ENCODE results near the gene ANKRD36C.
"Not testable (repeated sequence)": the region's sequence is repeated elsewhere in the genome, so short reads cannot be mapped to it uniquely, and the experiment has no call there.

Gene ANKRD36C

GRCh38 chr2:95991351-95992094 is at the start of gene ANKRD36C:
Gene ANKRD36C, minus strand, starts transcription at chr2:95991824. Its CDS starts 116 bp downstream, at chr2:95991708.
- not testable (repeated sequence) for DNase-seq

DNA sequence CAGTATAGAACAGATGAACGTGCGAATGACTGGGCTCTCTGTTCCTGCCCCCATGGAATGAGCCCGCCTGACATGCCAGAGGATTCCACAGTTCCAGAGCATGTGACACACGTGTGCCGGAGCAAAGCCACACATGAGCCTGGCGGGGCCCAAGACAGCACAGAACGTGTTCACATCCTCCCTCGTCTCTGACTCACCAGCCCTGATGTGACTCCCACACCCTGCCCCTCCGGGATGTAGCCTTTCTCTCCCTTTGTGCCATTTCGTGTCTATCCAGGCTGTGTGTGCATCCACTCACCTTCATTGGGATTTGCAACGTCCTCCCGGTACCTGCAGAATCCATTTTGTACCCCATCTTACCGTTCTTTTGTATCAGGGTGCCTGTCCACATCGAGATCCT is 43.9 kb upstream of the ANKRD36C start:
- DNase-seq = not testable (repeated sequence)

DNA sequence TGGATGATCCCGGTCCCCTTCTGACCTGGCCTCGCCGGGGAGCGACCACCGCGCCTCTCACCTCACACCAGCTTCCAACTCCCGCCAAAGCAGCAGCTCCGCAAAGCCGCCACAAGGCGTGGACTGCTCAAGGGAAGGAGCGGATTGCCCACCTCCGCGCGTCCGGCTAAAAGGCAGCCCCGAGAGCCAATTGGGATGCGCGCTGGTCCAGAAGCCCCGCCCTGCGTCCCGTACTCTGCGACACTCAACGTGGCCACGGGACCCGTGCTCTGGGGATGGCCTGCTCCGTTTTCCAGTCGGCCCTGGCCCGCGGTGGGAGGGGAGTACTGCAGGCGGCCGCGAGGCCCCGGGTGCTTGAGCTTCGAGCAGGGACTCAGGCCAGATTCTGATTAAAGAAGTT is 43.2 kb upstream of the ANKRD36C start, which contains the start of gene GPAT2:
Gene GPAT2, minus strand, starts transcription at position 125 of the 400 bp plus-strand sequence. CDS start 2,557 bp downstream, outside the sequence.
- DNase-seq = not testable (repeated sequence)

DNA sequence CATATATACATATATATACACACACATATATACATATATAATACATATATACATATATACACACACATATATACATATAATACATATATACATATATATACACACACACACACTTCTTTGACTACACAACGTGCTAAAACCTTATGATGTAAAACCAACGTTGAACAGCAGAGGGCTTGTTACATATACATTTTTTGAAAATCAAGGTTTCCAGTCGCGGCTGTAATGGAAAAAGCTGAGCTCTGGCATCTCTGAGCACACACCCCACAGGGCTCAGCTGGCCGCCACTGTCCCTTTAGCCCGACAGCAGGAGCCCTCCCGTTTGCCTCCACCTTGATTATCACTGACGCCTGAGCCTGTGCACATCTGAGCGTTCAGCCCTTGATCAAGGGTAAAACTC is 42.4 kb upstream of the ANKRD36C start:
- not testable (repeated sequence) for DNase-seq

DNA sequence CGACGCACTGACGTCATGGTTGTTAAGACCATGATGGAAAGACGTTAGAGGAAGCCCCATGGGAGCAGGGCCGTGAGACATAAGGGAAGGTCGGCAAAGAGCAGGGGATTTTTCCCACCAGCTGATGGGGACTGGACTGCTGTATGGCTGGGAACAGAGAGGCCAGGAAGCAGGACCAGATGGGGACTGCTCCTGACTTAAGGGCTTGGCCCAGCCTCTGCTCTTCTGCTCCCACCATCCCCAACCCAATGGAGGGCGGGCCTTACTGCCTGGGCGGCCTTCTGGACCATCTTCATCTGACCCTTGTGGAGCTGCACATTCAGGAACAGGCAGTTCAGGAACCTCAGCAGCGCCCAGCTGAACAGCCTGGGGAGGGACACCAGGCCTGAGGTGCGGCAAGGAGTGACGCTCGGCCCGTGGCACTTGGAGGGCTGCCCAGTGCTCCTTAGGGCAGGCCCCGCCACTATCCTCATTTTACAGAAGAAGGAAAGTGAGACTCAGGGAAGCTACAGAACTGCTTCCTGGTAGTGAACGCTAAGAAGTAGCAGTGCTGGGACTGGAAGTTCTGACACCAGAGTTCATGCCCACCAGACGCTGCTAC is 36.2 kb upstream of the ANKRD36C start:
- DNase-seq = not testable (repeated sequence)

DNA sequence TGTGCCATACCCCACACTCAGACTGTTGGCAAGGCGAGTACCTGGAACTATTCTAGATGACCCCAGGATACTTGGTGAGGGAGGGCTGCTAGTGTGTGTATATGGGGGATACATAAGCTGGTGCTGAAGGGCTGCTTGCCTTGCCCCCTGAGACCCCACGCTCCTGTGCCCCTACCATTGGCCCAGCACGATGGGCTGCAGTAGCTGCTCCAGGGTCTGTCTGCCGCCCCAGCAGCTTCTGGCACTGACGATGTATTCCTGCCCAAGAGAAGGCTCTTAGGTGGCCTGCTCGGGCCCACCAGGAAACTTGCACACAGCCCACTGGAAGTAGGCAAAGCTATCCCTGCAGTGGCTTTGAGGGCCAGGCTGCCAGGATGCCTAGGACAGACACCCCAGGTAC is 34.1 kb upstream of the ANKRD36C start:
- DNase-seq = not testable (repeated sequence)

DNA sequence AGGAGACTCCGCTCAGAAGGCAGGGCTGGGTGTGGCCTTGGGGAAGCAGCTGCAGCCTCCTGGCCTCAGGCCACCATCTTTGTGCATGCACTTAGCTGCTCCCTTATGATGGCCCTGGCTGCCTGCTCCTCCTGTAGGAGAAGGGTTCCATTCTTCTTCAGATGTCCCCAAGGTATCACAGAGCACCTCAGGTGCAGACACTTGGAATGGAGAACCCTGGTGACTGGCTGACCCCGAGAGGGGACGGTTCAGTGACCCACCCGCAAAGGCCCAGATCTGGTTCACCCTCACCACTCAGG is 33.5 kb upstream of the ANKRD36C start:
- DNase-seq = no peak

GRCh38 chr2:96024336-96025193 is 32.9 kb upstream of the ANKRD36C start:
- DNase-seq = no peak

- DNase-seq = not testable (repeated sequence)
Observed at GRCh38 chr2:96023701-96024100, 32.1 kb upstream of the ANKRD36C start.

DNA sequence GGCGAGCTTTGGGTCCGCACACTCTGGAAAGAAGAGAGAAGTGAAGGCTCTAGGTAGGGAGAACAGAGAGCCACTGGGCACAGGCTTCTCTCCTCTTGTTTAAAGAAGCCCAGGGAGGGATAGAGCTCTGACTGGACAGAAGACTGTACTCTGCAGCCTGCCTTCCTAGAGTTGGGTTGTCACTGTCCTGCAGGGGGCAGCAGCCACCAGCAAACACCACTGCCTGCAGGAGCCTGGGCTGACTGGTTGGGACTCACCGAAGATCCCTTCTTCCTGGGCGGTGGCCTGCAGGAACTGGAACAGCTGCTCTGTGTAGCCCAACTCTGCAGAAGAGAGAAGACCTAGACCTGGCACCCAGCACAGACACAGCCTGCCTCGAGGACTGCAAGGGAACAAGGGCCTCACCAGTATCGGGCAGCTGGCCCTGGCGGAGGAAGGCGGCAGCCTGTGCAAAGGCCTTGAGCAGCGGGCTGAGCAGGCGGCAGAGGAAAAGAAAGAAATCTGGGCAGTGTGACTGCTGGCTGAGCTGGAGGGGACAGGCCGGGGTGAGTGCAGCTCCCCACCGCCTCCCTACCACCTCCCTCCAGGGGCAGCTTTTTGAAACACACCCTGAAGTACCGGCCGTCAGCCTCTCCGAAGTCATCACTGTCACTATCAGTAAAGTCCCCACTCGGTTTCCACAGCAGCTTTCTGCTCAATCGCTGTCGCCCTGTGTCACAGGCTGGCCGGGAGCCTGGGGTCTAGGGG is 31.2 kb upstream of the ANKRD36C start:
- DNase-seq = not testable (repeated sequence)

GRCh38 chr2:96022126-96022525 is 30.5 kb upstream of the ANKRD36C start:
- not testable (repeated sequence) for DNase-seq

GRCh38 chr2:96021142-96021541 is 29.5 kb upstream of the ANKRD36C start:
- not testable (repeated sequence) for DNase-seq

DNA sequence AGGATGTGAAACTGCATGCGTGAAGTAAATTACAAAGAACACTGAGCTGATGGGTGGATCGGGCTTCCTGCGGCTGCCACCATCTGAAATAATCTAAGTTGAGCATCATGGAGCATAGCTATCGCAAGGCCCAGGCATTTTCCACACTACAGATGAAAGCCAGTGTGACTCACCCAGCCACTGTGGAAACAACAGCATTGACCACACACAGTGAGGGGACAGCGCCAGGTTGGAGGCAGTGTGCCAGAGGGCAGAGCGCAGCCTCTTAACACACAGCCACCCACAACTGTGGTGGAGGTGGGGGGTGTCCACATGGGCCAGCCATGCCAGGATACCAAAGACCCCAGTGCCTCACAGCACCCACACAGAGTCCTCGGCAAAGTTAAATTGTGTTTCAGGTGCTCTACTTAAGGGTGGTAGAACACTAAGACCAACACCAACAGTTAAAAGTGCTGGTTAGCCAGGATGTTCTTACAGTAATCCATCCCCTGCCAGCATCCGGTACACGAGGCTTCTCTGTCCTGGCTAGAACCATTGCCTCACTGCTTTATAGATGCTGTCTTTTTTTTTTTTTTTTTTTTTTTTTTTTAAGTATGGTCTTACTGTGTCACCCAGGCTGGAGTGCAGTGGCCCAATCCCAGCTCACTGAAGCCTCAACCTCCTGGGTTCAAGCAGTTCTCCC is 28.4 kb upstream of the ANKRD36C start:
- not testable (repeated sequence) for DNase-seq

GRCh38 chr2:96016321-96016720 is 24.7 kb upstream of the ANKRD36C start:
- DNase-seq = not testable (repeated sequence)

DNA sequence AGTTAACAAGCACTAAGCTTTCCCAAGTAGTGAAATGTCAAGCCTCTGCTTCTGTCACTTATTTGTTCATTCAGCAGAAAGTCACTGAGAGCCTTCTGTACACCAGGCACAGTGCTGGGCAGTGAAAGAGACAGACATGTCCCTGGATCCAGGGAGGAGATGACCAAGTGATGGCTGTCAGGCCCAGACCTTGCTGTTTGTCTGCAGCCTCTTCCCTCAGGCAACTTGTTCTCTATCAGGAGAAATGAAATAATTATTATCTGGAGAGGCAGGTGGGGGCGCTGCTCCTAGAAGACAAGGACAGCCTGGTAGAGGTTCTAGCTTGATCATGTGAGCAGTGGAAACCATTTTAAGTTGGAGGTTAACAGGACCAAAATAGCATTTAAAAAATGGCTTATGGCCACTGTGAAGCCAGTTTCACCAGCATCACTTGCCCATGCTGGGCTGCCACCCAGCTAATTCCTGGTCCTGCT is 21.2 kb upstream of the ANKRD36C start:
- not testable (repeated sequence) for DNase-seq

GRCh38 chr2:96012086-96012791 is 20.6 kb upstream of the ANKRD36C start:
- DNase-seq = not testable (repeated sequence)

GRCh38 chr2:96011129-96011455 is 19.5 kb upstream of the ANKRD36C start:
- not testable (repeated sequence) for DNase-seq

DNA sequence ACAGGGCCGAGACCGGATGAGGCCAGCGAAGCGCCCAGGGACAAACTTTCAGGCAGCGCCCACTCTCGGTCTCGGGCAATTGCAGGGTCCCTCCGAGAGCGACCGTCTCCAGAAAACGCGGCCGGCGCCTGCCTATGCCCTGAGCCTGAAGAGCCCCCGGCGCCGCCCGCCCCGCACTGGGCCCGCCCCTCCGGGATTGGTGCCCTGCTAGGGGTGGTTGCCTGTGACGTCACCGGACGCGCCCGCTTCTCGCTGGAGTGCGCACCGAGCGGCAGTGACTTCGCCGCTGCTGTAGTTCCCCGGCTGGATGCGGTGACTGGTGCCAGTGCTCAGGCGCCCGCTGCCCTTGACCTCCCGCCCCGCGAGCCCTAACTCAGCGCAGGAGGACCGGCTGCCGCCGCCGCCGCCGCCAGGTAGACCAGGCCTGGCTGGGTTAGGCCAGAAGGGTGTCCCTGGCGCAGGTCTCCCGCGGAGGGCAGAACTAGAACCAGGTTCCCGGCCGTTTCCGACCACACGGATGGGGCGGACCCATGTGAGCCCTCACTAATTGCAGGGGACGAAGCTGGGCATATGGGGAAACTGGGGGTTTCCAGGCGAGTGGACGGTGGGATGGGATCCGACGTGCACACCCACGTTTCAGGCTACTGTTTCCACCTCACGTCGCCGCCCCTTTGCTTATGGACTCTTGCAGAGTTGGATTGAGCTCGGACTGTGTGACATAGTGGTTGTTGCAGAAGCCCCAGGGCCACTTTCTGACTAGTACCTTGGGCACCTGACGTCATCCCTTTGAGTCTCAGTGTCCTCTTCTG is 18.9 kb upstream of the ANKRD36C start:
- not testable (repeated sequence) for DNase-seq

DNA sequence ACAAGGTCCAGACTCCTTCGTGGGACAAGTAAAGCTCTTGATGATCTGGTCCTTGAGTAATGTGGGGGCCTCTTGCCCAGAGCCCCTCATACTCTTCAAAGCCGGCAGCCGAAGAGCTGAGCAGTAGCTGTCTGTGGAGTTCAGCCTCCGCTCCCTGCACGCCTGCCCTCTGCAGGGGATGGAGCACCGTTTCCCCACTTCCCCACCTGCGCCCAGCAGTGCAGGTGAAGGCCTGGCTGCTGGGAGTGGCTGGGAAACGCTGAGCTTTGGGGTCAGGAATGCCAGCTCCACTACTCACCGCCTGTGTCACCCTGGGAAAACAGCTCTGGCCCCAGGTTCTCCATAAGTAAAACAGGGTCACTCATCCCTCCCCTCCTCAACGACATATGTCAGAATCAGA is 18.2 kb upstream of the ANKRD36C start:
- not testable (repeated sequence) for DNase-seq
